K562 (cell line): ENCODE results near the gene NDST4. TPM values are rescaled to one million over a fixed set of nuclear protein-coding genes. Genes with fewer than 3 reads are reported as not detected.

Source experiments
- ATAC-seq: fragments of 200-7000 bp; cut with Tn5 transposase; 3 replicates; pipeline ENCODE4 v1.9.1; 2020; ENCODE audit warnings: moderate library complexity
- BruUV-seq: library from RNA; stranded (reverse); fragments of 400-500 nt; replicated peaks from 2 replicates; lab custom pipeline; 2021; lab: Mats Ljungman, UMichigan
- CTCF ChIA-PET: fragments of 300-600 bp; formaldehyde crosslinking; extraction: SDS; loops from one replicate; lab custom pipeline; 2021; ENCODE audit warnings: low intra/inter-chr PET ratio; lab: Yijun Ruan, JAX
- POLR2A ChIA-PET: fragments of 300-600, 350-650 bp; sonication (Branson Sonifier 250); formaldehyde crosslinking; extraction: SDS; loops from one replicate; lab custom pipeline; 2021; ENCODE audit warnings: antibody characterized with exemption, inconsistent platforms; lab: Yijun Ruan, JAX
- DNase-seq, 4 experiments: peaks; one replicate each; pipeline versions ENCODE4 v3.0.0 to v3.0.0-alpha.2; 2011 to 2018; ENCODE audit warnings: low spot score in 3 of 4, mixed read lengths in 3 of 4; ENCODE audit errors: extremely low read depth in 1 of 4
- FAIRE-seq: peaks from 2 replicates; lab custom pipeline; 2011; peaks lifted over from hg19 to GRCh38; lab: Jason Lieb, UNC
- H2AFZ ChIP-seq: 2 replicates; pipeline ENCODE4 v1.6.0; 2011; ENCODE audit warnings: low read depth, low read length, control low read depth, inconsistent platforms
- H3K27ac ChIP-seq: fragments of 200-600 bp; 3 replicates; pipeline ENCODE4 v1.8.0; 2011; ENCODE audit warnings: low read depth, mild to moderate bottlenecking, control low read depth, inconsistent platforms, low read length, moderate library complexity, mixed read lengths; ENCODE audit errors: extremely low read depth
- H3K27me3 ChIP-seq, 2 experiments: fragments of 300-600 bp in 1 of 2; 2 replicates in 1 of 2; 3 replicates in 1 of 2; pipeline versions ENCODE4 v1.6.0 to v1.8.0; 2011; ENCODE audit warnings: inconsistent platforms in 2 of 2, low read length in 2 of 2, mild to moderate bottlenecking in 1 of 2, mixed read lengths in 1 of 2, moderate library complexity in 1 of 2; ENCODE audit not compliant: control insufficient read depth in 2 of 2, insufficient read depth in 2 of 2
- H3K36me3 ChIP-seq: fragments of 300-600 bp; 3 replicates; pipeline ENCODE4 v1.8.0; 2011; ENCODE audit warnings: mild to moderate bottlenecking, low read length, inconsistent platforms; ENCODE audit not compliant: control insufficient read depth, insufficient read depth
- H3K4me1 ChIP-seq, 2 experiments: fragments of 200-600 bp in 1 of 2; replicated peaks in 1 of 2; 2 replicates in 1 of 2; 3 replicates in 1 of 2; pipeline versions ENCODE4 v1.5.1 to v1.8.0; 2011; ENCODE audit warnings: inconsistent platforms in 2 of 2, low read length in 2 of 2, mild to moderate bottlenecking in 1 of 2, mixed read lengths in 1 of 2, moderate library complexity in 1 of 2; ENCODE audit not compliant: control insufficient read depth in 2 of 2, insufficient read depth in 2 of 2
- H3K4me2 ChIP-seq: 2 replicates; pipeline ENCODE4 v1.6.1; 2011; ENCODE audit warnings: low read length, control low read depth, inconsistent platforms, mixed read lengths; ENCODE audit not compliant: insufficient read depth
- H3K4me3 ChIP-seq: fragments of 200-600 bp; sonication (generic), shearing (Covaris generic); 2 replicates; pipeline ENCODE4 v1.5.1; 2016; ENCODE audit warnings: control low read depth, inconsistent platforms
- H3K79me2 ChIP-seq: fragments of 200-600 bp; 3 replicates; pipeline ENCODE4 v1.8.0; 2011; ENCODE audit warnings: low read length, inconsistent platforms; ENCODE audit not compliant: control insufficient read depth, insufficient read depth
- H3K9ac ChIP-seq, 2 experiments: 2 replicates each; pipeline versions ENCODE4 v1.6.0 to v1.6.1; 2011; ENCODE audit warnings: low read depth in 2 of 2, low read length in 2 of 2, control low read depth in 1 of 2, inconsistent platforms in 1 of 2, mild to moderate bottlenecking in 1 of 2, mixed read lengths in 1 of 2; ENCODE audit not compliant: insufficient read depth in 1 of 2
- H3K9me1 ChIP-seq: one replicate; pipeline ENCODE4 v1.6.0; 2011; ENCODE audit warnings: inconsistent platforms, mild to moderate bottlenecking, low read length, moderate library complexity; ENCODE audit not compliant: control insufficient read depth, insufficient read depth
- H3K9me3 ChIP-seq: replicated peaks from 2 replicates; pipeline ENCODE4 v1.5.1; 2011; ENCODE audit warnings: low read depth, low read length, inconsistent platforms; ENCODE audit not compliant: control insufficient read depth, insufficient read depth
- H4K20me1 ChIP-seq: replicated peaks from 2 replicates; pipeline ENCODE4 v1.6.1; 2011; ENCODE audit warnings: low read length, inconsistent platforms, mixed read lengths; ENCODE audit not compliant: control insufficient read depth, insufficient read depth
- CEBPZ ChIP-seq: fragments of 150-350 bp; IDR thresholded peaks from 2 replicates; pipeline ENCODE4 v1.6.1; 2014; ENCODE audit warnings: low read depth, mild to moderate bottlenecking, low read length, borderline replicate concordance
- TFAP4 ChIP-seq: sonication (generic); formaldehyde crosslinking; IDR thresholded peaks from 2 replicates; pipeline ENCODE4 v1.8.0; 2022; ENCODE audit warnings: missing genetic modification reagents, mild to moderate bottlenecking, moderate library complexity, borderline replicate concordance
- ZC3H8 ChIP-seq: fragments of 450-650 bp; IDR thresholded peaks from 2 replicates; pipeline ENCODE4 v1.6.1; 2017
- ZFPM2 ChIP-seq: fragments of 250-450 bp; sonication (Bioruptor Pico); IDR thresholded peaks from 2 replicates; pipeline ENCODE4 v1.5.1; 2022; ENCODE audit warnings: mild to moderate bottlenecking
- WGBS: fragments of 100-300 bp; shearing (Covaris generic); methylation state at CpG from one replicate; pipeline ENCODE4 v1.1.6; 2016; ENCODE audit warnings: low coverage, mixed read lengths; ENCODE audit not compliant: insufficient coverage; ENCODE audit errors: missing lambda C conversion rate; 5-methylcytosine and 5-hydroxymethylcytosine counted together
- in situ Hi-C: fragments of 300-500 bp; cut with MboI; formaldehyde crosslinking; loops from 4 replicates; pipeline ENCODE4 v1.15.0; 2018; ENCODE audit warnings: inconsistent platforms, mixed read lengths
- intact Hi-C: fragments of 100-400 bp; cut with micrococcal nuclease; formaldehyde crosslinking; loops from 2 replicates; pipeline ENCODE4 v1.14.2; 2022
- polyA plus RNA-seq, 8 experiments: library from polyadenylated mRNA; depleted of rRNA in 4 of 8; stranded (reverse) in 5 of 8; unstranded in 3 of 8; fragments of >200 nt; fragmentation: Nextera tagmentation in 2 of 8; fragmentation: Illumina TruSeq in 1 of 8; extraction: Ambion mirVana in 2 of 8; extraction: Trizol in 1 of 8; gene quantifications; 2 replicates each; pipeline versions ENCODE4 v1.2.1 to v1.2.3, GENCODE V29; 2011 to 2014; ENCODE audit warnings: inconsistent platforms in 1 of 8, missing spikeins in 1 of 8
- total RNA-seq, 7 experiments: library from RNA; depleted of rRNA in 6 of 7; stranded (reverse); fragments of >200 nt in 6 of 7; fragmentation: Illumina TruSeq in 2 of 7; extraction: Trizol in 2 of 7; gene quantifications; 2 replicates each; pipeline versions ENCODE4 v1.2.1 to v1.2.3, GENCODE V29; 2011 to 2021; ENCODE audit warnings: low replicate concordance in 1 of 7
- TF ChIP-seq, protein P1 (sequence below): fragments of 450-650 bp; IDR thresholded peaks from 2 replicates; pipeline ENCODE4 v1.6.1; 2014; ENCODE audit warnings: low read depth, mild to moderate bottlenecking, moderate library complexity, borderline replicate concordance

The NDST4 gene
- total and polyA plus RNA-seq, 9 of the 15 experiments (the other 6 are each of a cell fraction or from before 2014, with no cell fraction given), result not detected

- no peak overlapping the region for H3K27ac ChIP-seq
- no peak for FAIRE-seq
Measured at GRCh38 chr4:114782415-114783214, 330.8 kb downstream of the NDST4 start.

More at GRCh38 chr4:114782415-114783214, 330.8 kb downstream of the NDST4 start:
- ATAC-seq, result no peak
- DNase-seq, result no peak
- POLR2A ChIA-PET, result no interaction called here
- no peak overlapping the region for H3K9ac ChIP-seq
- no peaks in the 10 kb centered on the region; the same call in 1 of the 2 replicates for H3K9me3 ChIP-seq
- WGBS, result 0% methylated on average over 6 of the region's 6 CpGs
- TF ChIP-seq, protein P1, sequence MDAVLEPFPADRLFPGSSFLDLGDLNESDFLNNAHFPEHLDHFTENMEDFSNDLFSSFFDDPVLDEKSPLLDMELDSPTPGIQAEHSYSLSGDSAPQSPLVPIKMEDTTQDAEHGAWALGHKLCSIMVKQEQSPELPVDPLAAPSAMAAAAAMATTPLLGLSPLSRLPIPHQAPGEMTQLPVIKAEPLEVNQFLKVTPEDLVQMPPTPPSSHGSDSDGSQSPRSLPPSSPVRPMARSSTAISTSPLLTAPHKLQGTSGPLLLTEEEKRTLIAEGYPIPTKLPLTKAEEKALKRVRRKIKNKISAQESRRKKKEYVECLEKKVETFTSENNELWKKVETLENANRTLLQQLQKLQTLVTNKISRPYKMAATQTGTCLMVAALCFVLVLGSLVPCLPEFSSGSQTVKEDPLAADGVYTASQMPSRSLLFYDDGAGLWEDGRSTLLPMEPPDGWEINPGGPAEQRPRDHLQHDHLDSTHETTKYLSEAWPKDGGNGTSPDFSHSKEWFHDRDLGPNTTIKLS, result no peak
- TF ChIP-seq CEBPZ, result no peak
- no peak for TF ChIP-seq ZFPM2 (CRISPR knock-in tag)
- no peak for TF ChIP-seq TFAP4
- TF ChIP-seq ZC3H8, result no peak
- no peaks in the 10 kb centered on the region for H3K79me2 ChIP-seq
- no TSS peak for BruUV-seq
- intact Hi-C loops (no loop called here), in situ Hi-C loops (no loop called here)
- CTCF ChIA-PET, result no interaction called here
- H3K4me2 ChIP-seq, result no peak overlapping the region
- H3K9me1 ChIP-seq, result no peaks in the 10 kb centered on the region
- H3K36me3 ChIP-seq, result no peaks in the 10 kb centered on the region
- no peak overlapping the region for H3K4me3 ChIP-seq
- H3K4me1 ChIP-seq, result no peaks in the 10 kb centered on the region
- no peaks in the 10 kb centered on the region for H4K20me1 ChIP-seq
- H2AFZ ChIP-seq, result no peak overlapping the region
- H3K27me3 ChIP-seq, result no peaks in the 10 kb centered on the region
